Spinal cord (tissue), 10 donors: ENCODE results near the gene ZIC2. TPM values are rescaled to one million over a fixed set of nuclear protein-coding genes. Genes with fewer than 3 reads are reported as not detected.

Experiments
- DNase-seq, 6 donors: peaks; one replicate each; pipeline versions ENCODE4 v3.0.0 to v3.0.0-alpha.2; 2013 to 2015; ENCODE audit warnings: low spot score in 6 of 6, low read depth in 4 of 6
- H3K27ac ChIP-seq: one replicate; pipeline ENCODE4 v1.5.1; 2013; ENCODE audit warnings: low read depth, low read length, control low read depth
- H3K27me3 ChIP-seq: one replicate; pipeline ENCODE4 v1.6.1; 2013; ENCODE audit warnings: low read length; ENCODE audit not compliant: control insufficient read depth, insufficient read depth
- H3K36me3 ChIP-seq: one replicate; pipeline ENCODE4 v1.6.1; 2013; ENCODE audit warnings: low read length; ENCODE audit not compliant: control insufficient read depth, insufficient read depth
- H3K4me1 ChIP-seq: one replicate; pipeline ENCODE4 v1.6.1; 2013; ENCODE audit warnings: low read length; ENCODE audit not compliant: control insufficient read depth, insufficient read depth
- H3K4me3 ChIP-seq: one replicate; pipeline ENCODE4 v1.5.1; 2013; ENCODE audit warnings: low read depth, low read length, control low read depth
- H3K9me3 ChIP-seq: one replicate; pipeline ENCODE4 v1.6.1; 2013; ENCODE audit warnings: low read length; ENCODE audit not compliant: control insufficient read depth, insufficient read depth
- WGBS: methylation state at CpG from one replicate; pipeline ENCODE4 v1.1.5; 2013; ENCODE audit warnings: missing lambda C conversion rate; ENCODE audit not compliant: insufficient coverage; 5-methylcytosine and 5-hydroxymethylcytosine counted together
- polyA plus RNA-seq, 2 donors: library from polyadenylated mRNA; unstranded; fragments of 120-200 nt; gene quantifications; one replicate each; pipeline ENCODE4 v1.2.1, GENCODE V29; 2013; ENCODE audit not compliant: insufficient read length in 2 of 2
- total RNA-seq, 2 donors: library from RNA; depleted of rRNA in 1 of 2; stranded (reverse); fragments of 120-200 nt in 1 of 2; fragments of >200 nt in 1 of 2; gene quantifications; one replicate each; pipeline versions ENCODE4 v1.2.3 to v1.2.4, GENCODE V29; 2013 to 2014
- donor health status: healthy.

The ZIC2 gene
- total and polyA plus RNA-seq, 4 donors: 23.2 to 102 (median 54.2) TPM

- peaks cover 100% of the 10 kb centered on the region for H3K27me3 ChIP-seq
- DNase-seq: peak in 4 of 6 donors; percentile 2 to 69 (median 26)
- peaks cover 10% of the 10 kb centered on the region for H3K36me3 ChIP-seq
- peaks cover 31% of the 10 kb centered on the region for H3K4me1 ChIP-seq
- H3K27ac ChIP-seq: peak overlapping the region; percentile 92
- peak overlapping the region; percentile 32 for H3K4me3 ChIP-seq
- 27% methylated on average over 33 of the region's 42 CpGs for WGBS
- H3K9me3 ChIP-seq: no peaks in the 10 kb centered on the region
Observed at GRCh38 chr13:99990126-99990977, 8.8 kb downstream of the ZIC2 start.

DNA sequence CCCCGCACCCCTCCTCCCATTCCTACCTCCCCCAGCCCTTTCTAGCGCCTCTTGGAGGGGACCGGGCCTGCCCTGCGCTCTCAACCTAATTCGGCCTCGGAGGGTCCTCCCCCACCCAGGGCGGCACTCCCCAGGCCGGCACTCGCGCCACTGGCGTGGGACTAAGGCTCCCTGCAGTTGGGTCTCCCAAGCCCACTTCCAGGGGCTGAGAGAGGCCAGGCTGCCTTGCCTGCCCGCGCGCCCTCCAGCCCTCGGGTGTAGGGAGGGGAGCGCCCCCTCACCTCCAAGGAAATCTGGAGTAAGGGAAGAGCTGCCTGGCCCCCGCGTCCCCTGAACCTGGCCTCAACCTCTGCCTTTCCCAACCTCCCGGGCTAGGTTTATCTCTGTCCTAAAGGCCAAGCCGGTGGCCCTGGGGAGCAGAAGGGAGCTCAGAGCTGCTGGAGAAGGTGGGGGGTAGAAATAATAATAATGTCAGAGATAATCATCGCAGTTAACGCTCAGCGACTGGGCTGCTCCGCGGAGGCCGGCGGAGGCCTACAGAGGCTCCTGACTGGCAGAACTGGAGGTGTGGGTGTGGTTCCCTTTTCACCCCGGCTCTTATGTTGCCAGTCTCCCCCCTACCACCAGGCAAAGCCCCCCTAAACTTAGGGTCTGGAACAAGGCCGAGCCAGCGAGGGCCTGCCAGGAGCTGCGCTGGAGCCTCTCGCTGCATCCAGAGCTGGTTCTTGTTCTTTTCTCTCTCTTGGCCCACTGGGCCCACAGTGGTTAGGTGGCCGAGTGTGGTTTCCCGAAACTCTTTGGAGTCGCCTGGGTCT lies 9.6 kb downstream of the ZIC2 start:
- Histone ChIP-seq H3K27me3 (peaks cover 100% of the 10 kb centered on the region), H3K4me3 (peak overlapping the region; percentile 14), H3K27ac (peak overlapping the region; percentile 92), H3K36me3 (peaks cover 10% of the 10 kb centered on the region), H3K4me1 (peaks cover 31% of the 10 kb centered on the region), H3K9me3 (no peaks in the 10 kb centered on the region)
- no peak for DNase-seq
- WGBS: 26% methylated on average over 26 of the region's 35 CpGs

GRCh38 chr13:99991828-99992775 lies 10.5 kb downstream of the ZIC2 start:
- H3K4me1 ChIP-seq: peaks cover 35% of the 10 kb centered on the region
- peak overlapping the region; percentile 92 for H3K27ac ChIP-seq
- H3K36me3 ChIP-seq: peaks cover 10% of the 10 kb centered on the region
- H3K9me3 ChIP-seq: no peaks in the 10 kb centered on the region
- WGBS: 19% methylated on average over 24 of the region's 36 CpGs
- H3K4me3 ChIP-seq: no peak overlapping the region
- DNase-seq: peak in 5 of 6 donors; percentile 7 to 74 (median 36)
- H3K27me3 ChIP-seq: peaks cover 100% of the 10 kb centered on the region

GRCh38 chr13:99992949-99993351 lies 11.4 kb downstream of the ZIC2 start:
- no CpG with 5 or more reads among the region's 3 CpGs for WGBS
- H3K4me3 ChIP-seq: no peak overlapping the region
- H3K9me3 ChIP-seq: no peaks in the 10 kb centered on the region
- peak overlapping the region; percentile 92 for H3K27ac ChIP-seq
- H3K36me3 ChIP-seq: peaks cover 7% of the 10 kb centered on the region
- peak in 2 of 6 donors; percentile 7 to 41 for DNase-seq
- H3K27me3 ChIP-seq: peaks cover 100% of the 10 kb centered on the region
- peaks cover 38% of the 10 kb centered on the region for H3K4me1 ChIP-seq

DNA sequence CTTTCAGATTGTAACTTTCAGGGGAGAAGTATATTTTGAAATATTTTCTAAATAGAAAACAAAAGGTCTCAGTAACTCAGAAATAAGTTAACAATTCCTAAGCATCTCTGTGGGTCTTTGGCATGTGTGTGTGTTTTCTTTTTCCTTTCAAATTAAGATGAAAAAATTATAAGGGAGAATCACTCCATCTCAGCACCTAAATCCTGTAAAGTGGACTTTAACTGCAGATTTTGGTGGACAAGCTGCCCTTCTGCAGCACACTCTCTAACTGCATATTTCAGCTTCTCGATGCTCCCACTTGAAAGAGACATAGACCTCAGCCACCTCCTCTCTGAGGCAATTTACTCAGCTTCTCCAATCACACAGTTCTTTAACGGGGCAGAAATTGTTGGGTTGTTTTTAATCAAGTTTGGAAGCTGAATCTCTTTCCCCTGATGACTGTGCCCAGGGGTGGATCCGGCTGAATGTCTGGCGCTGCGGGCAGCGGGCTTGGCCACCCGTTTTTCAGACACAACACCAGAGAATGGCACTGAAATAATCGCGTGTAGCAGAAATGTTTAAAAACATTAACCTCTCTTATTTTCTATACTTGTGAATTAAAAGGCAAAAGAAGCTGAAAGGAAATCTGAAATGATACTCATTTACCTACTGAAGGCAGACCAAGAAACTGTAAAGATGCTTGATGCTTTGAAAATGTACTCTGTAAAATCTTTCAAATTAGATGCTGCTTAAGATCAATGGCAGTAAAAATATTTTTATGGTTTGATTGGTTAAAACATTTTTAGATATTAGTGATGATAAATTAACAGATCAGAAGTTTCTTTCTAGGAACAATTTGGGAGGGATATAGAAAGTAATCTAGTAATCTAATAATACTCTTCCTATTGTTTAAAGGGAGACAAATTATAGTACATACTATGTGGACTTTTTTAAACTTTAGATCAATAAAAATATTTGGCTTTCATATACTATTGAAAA lies 12.4 kb downstream of the ZIC2 start:
- WGBS: no CpG with 5 or more reads among the region's 9 CpGs
- DNase-seq: peak in 5 of 6 donors; percentile 9 to 52 (median 41)
- peaks cover 37% of the 10 kb centered on the region for H3K4me1 ChIP-seq
- H3K4me3 ChIP-seq: no peak overlapping the region
- peak overlapping the region; percentile 92 for H3K27ac ChIP-seq
- H3K27me3 ChIP-seq: peaks cover 100% of the 10 kb centered on the region
- peaks cover 6% of the 10 kb centered on the region for H3K36me3 ChIP-seq
- H3K9me3 ChIP-seq: no peaks in the 10 kb centered on the region

GRCh38 chr13:99994638-99995020 lies 13.0 kb downstream of the ZIC2 start:
- Histone ChIP-seq H3K4me1 (peaks cover 30% of the 10 kb centered on the region), H3K36me3 (peaks cover 5% of the 10 kb centered on the region), H3K27me3 (peaks cover 97% of the 10 kb centered on the region), H3K9me3 (no peaks in the 10 kb centered on the region), H3K27ac (peak overlapping the region; percentile 92), H3K4me3 (no peak overlapping the region)
- WGBS: no CpG with 5 or more reads among the region's 1 CpG
- DNase-seq: peak in 4 of 6 donors; percentile 11 to 52 (median 24)

GRCh38 chr13:99995104-99995588 lies 13.6 kb downstream of the ZIC2 start:
- Histone ChIP-seq H3K4me3 (peak overlapping the region; percentile 28), H3K4me1 (peaks cover 28% of the 10 kb centered on the region), H3K27me3 (peaks cover 92% of the 10 kb centered on the region), H3K9me3 (no peaks in the 10 kb centered on the region), H3K27ac (peak overlapping the region; percentile 92), H3K36me3 (peaks cover 5% of the 10 kb centered on the region)
- DNase-seq: peak in 1 of 6 donors; percentile 17
- 0% methylated on average over 1 of the region's 3 CpGs for WGBS
